ENCODE data around the gene SCUBE1.
"Not testable (repeated sequence)": the region's sequence is repeated elsewhere in the genome, so short reads cannot be mapped to it uniquely, and the experiment has no call there.

Gene SCUBE1

DNA sequence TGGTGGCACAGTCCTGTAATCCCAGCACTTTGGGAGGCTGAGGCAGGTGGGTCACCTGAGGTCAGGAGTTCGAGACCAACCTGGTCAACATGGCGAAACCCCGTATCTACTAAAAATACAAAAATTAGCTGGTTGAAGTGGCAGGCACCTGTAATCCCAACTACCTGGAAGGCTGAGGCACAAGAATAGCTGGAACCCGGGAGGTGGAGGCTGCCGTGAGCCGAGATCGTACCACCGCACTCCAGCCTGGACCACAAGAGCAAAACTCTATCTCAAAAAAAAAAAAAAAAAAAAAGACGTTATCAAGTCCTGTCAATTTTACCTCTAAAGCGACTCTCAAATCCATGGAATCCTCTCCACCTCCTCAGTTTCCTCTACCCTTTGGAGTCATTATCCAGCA, 12.5 kb upstream of the SCUBE1 start:
- not testable (repeated sequence) for DNase-seq

DNA sequence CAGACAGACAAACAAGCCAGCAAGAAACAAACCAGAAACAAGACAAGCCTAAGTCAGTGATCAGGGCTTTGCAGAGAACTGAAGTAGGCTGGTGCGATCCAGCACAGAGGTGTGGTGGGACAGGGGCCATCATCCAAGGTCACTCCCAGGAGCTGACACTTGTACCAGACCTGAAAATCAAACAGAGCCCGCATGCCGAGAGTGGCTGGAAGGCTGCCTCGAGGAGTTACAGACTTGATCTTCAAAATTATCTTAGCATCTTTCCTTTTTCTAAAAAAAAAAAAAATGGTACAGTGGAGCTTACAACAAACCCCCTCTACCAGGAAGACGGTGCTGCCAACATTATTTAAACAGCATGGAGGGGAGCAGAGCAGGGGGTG, 8.8 kb upstream of the SCUBE1 start:
- no peak for DNase-seq

DNA sequence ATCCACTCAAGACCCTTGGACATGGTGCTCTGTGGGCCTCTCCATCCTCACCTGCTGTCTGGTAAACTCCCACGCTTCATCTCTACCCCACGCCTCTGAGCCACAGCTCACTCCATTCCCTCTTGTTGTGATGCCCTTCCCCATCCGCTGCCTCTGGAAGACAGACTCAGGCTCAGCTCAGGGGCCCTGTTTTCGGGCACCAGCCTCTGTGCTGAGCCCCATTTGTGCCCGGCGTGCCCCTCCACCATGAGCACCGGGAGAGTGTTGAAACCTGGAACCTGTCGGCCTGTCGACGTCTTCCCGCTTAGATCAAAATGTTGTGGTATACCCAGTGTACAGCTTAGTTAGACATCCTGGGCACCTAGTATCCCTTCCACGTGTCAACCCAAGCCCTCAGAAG, 6.5 kb upstream of the SCUBE1 start:
- DNase-seq, result no peak

DNA sequence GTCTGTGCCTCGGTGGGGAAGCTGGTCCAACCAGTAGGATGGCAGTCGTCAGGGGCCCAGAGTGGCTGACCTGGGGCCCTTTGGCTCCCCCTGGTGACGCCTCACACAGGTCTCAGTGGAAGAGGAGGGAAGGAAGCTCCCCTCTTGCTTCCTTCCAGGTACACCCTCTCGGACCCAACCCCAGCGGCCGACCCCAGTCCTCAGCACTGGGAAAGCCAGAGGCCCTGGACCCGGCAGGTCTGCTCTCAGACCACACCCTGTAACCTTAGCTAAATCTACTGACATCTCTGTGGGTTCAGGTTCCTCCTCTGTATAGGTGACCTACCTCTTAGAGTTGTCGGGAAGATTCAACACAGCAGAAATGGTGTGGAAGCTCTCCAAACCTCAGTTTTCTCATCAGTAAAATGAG, 3.4 kb upstream of the SCUBE1 start:
- peak; percentile 73 to 75 for DNase-seq

DNA sequence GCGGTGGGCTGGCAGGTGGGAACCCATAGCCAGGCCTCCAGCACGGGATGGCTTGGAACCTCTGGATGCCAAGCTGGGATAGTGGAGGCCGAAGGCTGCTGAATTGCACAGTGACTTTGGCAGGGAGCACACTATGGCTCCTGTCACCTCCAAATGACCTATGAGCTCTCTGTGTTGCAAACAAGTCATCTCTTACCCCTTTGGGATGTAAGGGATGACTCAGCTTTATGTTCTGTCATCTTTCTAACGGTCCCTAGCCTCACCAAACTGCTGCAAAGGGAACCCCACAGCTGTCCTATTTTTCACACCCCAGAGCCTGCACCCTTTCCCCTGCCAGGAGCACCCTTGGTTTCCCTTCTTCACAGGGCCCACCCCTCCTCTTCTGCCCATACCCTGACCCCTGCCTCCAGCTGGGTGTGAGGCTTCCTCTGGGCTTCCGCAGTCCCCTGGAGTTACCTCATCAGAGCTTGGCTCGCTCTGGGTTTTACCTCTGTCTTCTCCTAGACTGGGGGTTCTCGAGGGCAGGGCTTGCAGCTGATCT, 2.7 kb upstream of the SCUBE1 start:
- DNase-seq, result no peak

DNA sequence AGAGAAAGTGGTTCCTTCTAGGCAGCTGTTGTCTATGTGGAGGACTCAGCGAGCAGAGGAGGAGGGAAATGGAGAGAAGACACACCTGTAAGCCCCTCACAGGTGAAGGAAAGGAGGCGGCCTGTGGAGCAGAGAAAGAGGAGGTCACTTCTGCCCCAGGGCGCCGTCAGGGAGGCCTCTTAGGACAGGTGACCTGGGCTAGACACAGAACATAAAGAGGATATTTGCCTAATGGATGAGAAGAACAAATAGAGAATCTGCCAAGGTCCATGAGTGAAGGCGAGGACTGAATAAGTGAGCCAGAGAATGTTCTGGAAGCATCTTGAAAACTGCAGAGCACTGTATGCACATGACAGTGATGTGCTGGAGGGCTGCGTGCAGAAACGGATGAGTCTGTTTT, 2.2 kb upstream of the SCUBE1 start:
- no peak for DNase-seq

DNA sequence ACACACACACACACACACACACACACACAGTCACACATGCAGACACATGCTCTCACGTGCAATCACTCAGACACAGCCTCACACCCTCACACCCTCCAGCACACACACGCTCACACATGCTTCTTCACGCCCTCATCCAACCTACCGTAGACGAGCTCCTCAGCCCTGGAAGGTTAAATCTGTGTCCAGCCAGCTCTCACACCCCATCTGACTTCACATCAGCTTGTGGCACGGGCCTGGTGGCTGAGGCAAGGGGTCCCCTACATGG, 1.3 kb upstream of the SCUBE1 start:
- no peak for DNase-seq

DNA sequence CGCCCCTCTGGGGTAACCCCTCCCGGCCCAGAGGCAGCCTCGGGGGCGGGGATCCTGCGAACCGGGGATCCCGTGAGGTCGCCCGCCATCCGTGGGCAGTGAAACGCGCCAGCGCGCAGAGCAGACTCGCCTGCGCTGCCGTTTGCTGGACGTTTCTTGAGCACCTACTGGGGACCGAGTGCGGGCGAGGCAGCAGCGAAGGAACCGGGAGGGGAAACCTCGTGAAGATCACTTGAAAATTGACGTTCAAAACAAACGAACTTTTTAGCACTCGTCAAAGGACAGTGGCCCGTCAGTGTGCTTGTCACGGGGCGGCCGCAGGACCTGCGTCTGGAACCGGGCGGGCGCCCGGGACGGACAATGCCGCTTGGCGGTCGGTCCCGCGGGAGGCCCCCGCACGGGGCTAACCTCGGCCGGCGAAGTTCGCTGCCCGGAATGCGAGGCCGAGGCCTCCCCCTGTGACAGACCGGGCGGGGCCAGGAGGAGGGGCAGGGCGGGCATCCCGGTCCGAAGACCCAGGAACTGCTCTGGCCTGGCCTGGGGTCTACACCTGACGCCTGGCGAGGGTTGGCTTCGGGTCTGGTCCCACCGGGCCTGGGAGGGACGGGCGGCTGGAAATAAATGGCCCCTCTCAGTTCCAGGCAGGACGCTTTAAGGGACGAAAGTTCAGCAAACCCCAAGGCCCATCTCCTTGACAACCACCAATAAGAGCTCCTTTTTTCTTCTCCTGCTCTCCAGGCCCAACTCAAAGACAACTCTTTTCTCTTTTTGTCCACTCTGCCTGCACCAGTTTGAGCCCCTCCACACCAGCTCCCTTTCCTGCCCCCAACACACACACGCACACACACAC, 723 bp upstream of the SCUBE1 start:
- DNase-seq, result peak in 1 of 2 donors; percentile 8

DNA sequence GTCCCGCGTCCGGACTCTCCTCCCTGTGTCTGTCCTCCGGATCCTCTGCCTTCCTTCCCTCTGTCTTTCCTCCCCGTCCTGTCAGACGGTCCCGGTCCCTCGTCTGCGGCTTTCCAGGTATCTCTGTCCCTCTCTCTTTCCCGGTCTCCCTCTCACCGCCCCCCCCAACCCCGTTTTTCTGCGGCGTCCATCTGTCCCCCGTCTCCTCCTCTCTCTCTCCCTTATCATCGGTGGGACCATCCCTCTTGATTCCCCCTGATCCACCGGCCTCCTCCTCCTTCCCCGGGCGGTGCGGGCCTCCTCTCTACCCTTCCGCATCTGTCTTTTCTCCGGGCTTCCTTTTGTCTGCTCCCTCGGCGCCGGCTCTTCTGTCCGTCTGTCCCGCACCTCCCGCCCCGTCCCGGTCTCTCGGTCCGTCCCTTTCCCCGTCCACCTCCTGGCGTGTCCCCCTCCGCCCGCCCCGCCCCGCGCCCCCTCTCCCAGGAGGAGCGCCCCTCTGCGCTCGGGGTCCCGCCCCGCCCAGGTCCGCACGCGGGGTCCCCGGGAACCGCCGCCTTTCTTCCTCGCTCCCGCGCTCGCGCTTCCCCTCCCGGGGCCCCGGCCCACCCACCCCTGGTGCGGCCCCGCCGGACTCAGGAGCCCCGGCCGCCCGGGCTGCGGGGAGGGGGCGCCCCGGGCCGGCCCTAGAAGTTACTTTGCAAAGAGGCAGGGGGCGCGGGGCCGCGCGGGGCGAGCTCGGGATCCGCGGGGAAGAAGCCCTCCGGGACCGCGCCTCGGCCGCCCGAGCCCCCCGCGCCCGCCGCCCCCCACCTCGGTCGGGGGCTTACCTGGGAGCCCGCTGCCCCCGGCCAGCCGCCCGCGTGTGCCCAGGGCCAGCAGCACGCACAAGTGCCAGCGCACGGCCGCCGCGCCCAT, 568 bp downstream of the SCUBE1 start:
- no peak for DNase-seq

DNA sequence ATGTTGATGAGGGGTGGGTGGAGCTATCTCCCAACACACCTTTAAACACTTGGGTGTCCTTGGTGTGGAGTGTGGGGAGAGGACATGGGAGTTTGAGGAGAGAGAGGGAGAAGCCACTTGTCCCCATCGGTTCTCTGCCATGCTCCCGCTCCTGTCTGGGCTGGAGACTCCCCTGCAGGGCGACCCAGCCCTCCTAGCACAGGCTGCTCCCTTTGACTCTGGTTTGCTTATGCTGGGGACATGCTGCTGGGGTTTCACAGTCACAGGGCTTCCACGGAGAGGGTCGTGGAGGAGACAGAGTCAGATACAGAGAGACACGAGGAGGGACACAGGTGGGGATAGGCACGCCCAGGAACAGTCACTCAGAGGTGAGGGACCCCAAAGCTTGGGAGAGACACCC, 1.6 kb downstream of the SCUBE1 start:
- DNase-seq, result no peak

DNA sequence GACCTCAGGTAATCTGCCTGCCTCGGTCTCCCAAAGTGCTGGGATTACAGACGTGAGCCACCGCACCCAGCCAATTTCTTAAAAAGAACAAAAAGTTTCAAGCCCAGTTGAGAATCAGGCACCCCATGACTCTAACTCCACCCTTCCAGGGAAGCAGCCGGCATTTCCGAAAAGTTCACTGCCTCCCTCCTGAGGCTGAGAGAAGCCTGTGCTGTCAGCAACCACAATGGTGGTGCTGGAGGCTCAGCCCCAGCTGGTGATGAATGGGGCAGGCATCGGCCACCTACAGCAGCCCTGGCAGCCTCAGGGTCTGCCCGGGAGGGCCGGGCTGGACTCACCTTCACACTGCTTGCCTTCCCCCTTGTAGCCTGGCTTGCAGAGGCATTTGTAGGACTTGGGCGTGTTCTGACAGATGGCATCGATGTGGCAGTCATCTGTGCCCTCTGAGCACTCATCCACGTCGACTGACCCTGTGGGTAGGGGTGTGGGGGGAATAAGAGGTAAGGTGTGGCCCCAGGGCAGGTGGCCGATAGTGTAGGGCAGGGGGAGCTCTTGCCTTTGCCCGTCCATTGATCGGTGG, 4.3 kb downstream of the SCUBE1 start:
- DNase-seq, result no peak

DNA sequence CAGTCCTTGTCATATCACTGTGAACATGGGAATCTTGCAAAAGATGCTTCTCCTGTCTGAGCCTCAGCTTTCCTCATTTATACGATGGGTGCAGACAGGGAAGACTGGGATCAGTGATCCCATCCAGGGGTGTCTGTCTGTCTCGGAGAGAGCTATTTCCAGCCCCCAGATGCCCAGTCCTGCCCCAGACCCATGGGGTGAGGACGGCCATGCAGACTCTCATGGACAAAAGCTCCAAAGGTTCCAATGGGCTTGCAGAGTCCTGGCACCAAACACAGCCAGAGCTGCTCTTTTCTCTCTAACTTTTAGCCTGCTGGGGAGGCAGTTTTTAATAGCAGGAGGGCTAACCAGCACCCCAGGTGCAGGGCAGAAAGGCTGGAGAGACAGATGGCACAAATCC, 5.2 kb downstream of the SCUBE1 start:
- DNase-seq, result no peak

DNA sequence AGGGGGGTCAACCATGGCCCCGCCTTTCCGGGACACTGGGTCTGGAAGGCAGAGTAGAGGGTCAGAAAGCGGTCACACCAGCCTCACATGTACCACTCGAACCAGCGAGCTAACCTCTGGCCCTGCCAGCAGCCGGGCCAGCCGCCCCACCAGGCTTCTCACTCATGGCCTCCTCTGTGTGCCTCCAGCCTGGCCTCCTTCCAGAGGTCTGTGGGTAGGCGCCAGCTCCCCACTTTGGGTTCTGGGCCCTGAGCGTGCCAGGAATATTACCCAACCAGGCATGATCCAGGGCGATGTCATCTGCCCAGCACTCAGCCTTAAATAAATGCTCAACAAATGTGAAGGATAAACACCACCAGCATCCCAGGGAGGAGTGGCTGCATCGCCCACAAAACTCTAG, 5.8 kb downstream of the SCUBE1 start:
- no peak for DNase-seq

DNA sequence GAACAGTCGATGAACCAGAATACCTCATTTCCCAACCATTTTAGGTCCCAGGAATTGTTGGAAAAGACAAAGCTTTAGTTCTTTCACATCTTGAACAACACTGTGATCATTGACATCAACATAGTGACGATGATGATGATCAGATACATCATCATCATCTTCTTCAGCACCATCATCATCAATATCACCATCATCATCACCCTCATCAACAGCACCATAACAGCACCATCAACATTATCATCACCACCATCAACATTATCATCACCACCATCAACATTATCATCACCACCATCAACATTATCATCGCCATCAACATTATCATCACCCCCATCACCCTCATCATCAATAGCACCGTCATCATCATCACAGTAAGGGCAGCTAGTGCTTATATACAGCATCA, 8.8 kb downstream of the SCUBE1 start:
- DNase-seq, result no peak

DNA sequence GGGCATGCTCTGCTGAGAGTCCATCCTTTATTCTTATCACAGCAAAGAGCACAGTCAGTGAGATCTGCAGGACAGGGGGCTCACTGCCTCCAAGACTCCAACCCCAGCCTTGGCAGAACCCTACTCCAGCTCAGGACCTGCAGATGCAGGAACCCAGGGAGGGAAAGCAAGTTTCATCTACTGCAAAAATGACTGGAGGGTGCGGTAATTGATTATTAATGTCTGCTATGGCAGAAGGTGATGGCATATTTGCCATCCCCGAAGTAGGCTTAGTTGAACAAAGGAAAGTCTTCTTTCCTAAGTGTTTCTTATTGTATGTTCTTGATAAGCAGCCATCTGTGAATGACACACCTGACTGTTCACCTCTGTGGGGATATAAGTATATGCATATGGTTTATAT, 9.2 kb downstream of the SCUBE1 start:
- DNase-seq, result no peak

DNA sequence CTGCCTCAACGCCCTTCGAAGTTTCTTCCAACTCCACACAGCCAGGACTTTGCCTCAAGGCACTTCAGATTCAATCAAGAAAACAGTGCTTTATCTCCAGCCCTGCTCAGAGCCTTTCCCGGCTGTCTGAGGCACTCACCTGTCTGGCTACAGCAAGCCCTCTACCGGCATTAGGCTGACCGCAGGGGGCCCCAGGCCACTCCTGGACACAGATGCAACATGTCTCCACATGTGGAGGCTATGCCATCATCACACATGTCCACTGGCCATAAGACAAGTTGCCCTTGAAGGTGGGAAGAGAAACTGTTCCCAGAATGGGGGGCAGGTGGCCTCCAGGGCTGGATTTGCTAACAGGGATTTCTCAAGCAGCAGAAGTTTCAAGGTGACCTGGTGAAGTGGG, 10.0 kb downstream of the SCUBE1 start:
- no peak for DNase-seq

DNA sequence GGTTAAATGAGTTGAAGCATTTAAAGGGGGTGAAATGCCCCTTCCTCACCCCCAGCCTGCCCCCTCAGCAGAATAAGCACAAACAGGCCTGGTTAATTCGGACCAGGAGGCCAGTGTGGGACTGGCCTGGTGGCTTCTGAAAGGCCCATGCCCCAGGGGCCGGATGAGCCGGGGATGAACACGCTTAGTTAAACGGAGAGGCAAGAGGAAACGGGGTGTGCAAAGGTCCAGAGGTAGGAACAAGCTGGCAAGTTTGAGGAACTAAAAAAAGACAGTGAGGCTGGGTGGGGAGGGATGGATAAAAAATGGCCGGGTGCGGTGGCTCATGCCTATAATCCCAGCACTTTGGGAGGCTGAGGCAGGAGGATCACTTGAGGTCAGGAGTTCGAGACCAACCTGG, 11.5 kb downstream of the SCUBE1 start:
- no peak for DNase-seq

DNA sequence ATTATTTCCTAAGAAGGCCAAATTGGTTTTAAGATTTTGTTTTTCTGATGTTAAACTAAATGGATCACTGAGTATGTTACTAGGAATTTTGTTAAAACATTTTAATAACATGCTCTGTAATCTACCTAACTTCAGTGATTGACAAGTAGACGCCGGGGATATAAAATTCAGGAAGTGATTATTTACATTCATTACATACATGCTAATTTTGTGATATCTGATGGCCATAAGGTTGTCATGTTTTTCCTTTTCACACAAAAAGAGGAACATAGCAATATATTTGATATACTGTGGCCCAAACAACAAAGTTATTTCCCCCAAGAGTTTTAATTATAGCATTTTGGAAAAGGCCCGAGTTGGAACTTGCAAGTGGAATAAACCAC, 12.1 kb downstream of the SCUBE1 start:
- no peak for DNase-seq

DNA sequence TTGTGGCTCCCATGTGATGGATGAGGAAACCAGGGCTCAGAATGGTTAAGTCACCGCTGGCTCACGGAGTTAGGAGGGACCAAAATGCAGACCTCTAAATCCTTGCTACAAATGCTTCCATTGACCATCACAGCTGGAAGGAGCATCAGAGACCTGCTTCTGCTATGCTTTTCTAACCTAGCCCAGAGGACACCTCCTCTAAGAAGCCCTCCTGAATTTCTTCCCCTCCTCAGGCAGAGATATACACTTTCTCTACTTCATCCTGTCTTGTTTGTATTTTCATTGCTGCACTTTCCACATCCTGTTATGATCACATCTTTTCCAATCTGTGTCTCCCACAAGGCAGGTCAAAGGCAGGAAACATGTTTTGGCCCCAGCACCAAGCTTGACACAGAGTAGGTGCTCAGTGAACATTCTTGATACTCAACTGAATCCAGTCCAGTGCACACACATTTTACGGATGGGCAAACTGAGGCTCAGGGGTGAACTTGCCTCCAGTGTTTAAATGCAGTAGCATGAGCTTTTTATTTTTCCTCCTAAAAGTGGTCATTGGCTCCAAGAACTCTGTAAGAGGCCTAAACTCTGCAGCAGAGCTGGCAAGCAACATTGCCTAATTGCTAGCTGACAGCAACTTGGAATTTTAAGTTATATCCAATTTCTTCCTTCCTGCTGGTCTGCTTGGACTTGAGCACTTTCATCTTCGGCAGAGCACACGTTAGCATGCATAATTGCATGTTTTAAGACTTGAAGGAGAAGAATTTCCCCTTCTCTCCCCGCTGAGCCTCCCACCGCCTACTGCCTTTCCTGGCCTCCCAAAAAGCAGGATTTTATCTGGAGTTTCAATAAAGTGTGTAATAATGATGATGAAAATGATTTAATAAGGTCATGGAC, 12.7 kb downstream of the SCUBE1 start:
- DNase-seq, result no peak

DNA sequence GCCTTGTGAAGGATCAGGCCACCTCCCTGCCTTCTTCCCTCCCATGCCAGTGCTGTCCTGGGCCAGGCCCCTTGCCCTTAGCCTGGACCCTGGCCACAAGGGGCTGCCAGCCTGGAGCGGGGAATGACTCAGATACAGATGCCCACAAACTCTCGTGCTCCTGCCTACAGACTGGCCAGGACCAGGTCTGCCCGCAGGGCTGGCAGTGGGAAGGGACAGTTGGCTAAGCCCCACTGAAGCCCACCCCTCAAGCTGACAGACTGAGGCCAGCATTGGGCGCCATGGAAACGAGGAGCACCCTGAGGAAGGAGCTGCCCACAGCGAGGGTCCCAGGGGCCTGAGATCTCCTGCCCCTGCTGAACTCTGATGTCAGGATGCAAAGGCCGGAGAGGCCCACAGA, 14.1 kb downstream of the SCUBE1 start:
- no peak for DNase-seq

DNA sequence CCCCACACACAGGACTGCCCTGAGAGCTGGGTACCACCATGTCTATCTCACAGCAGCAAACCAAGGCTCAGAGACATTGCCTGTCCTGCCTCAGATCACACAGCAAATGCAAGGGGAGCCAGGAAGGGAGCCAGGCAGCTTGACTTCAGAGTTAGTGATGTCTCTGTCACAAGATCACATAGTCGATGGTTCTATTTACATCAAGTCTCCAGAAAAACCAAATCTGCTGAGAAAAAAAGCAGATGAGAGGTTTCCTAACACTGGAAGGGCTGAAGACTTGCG, 16.1 kb downstream of the SCUBE1 start:
- no peak for DNase-seq

DNA sequence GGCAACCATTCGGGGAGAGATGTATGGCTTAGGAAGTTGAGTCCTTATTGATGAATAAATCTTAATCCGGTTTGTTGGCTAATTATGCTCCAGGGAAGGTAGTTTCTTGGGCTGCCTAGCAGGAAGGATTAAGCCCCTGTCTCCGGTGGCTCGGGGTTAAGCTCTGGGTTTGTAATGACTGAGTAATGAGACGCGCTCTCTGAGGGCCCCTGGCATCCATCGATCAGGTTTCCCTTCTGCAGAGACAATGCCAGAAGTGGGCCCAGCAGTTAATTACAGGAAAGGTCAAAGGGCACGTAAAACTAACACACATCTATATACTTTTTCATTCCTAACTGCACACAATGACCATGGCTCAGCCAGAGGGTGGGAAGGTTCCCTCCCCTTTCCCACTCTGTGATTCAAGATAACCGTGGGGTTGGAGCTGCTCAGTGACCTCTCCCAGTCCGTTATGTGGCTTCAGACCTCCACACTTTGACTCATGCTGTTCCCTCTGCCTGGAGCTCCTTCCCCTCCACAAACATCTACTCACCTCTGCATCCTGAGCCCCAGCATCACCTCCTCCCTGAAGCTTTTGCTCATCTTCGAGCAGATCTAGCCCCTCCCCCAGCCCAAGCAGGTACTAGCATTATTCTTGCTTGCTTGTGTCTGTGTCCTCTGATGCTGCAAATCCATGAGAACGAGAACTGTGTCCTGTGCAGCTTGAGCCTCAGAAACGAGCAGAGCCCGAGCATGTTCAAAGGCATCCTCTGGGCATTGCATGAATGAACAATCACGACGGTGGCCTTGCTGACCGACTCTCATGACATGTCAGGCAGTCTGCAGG, 16.6 kb downstream of the SCUBE1 start:
- no peak for DNase-seq
